Stimulated activated CD4-positive, alpha-beta T cell treated with anti-CD3 and anti-CD28 coated beads, Interleukin-12 subunit alpha, Interleukin-12 subunit beta, amount 100 ng/mL, for 4 hours (primary cell): ENCODE measurements around the gene ZDHHC8.

Source experiments
- DNase-seq: peaks from one replicate; pipeline ENCODE4 v3.0.0-alpha.2; 2020

ZDHHC8 gene

DNA sequence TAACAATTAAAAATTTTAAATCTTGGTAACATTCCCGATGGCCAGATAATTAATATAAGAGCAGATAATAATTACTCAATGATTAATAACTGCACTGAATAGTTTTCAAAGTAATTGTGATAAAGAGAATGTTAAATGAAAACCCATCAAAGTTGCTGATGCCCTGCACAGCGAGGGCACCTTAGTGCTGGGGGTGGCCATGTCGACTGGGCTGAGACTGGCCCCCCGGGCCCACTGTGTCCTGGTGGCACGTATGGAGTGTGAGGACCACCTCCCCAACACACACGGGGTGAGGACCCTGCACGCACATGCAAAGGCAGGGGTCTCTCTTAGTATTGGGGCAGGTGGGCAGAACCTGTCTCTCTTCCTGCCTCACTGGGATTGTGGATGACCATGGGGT is 34.3 kb downstream of the ZDHHC8 start:
- DNase-seq = no peak

DNA sequence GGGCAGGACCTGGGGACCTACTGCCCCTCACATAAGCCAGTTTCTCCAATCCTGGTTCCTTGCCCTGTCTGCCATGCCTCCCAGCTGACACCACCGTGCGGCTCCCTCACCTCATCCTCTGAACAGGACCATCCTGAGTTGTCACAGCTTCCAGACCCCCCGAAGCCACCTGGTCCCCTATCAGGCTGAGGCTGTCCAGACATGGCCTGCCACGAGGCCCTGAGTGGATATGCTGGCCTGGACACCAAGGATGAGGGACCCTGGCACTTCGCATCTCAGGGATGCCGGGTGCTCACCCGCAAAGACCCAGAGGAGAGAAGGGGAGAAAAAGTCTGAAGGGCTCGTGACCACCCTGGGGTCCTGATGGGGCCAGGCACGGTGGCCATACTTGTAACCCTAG is 35.1 kb downstream of the ZDHHC8 start:
- no peak for DNase-seq

DNA sequence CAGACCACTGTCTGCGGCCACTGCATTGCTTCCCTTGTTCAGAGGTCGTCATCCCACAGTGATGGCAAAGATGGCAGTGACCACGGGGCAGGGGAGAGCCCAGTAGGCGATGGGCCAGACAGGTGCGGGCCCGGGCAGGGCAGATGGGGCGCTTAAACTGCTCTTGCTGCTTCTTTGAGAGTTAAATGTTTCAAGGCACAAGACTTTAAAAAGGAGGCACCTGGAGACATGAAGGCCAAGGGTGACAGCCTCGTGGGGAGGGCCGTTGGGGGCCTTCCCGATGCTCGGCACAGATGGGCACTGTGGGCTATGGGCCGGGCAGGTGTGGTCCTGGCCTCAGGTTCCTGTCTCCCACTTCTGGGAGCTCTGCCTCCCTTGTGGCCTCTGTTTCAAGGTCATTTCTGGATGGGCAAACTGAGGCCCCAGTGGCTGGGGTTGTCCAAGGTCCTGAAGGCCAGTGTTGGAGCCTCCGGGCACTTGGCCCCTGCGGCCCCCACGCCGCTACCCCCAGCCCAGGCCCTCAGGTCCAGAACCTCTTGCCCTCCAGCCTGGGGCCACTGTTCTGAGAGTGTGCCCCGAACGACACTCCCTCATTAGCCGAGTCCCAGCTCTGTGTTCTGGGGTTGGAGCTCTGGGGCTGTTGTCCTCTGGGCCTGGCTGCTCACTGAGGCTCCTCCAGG is 36.2 kb downstream of the ZDHHC8 start:
- no peak for DNase-seq

DNA sequence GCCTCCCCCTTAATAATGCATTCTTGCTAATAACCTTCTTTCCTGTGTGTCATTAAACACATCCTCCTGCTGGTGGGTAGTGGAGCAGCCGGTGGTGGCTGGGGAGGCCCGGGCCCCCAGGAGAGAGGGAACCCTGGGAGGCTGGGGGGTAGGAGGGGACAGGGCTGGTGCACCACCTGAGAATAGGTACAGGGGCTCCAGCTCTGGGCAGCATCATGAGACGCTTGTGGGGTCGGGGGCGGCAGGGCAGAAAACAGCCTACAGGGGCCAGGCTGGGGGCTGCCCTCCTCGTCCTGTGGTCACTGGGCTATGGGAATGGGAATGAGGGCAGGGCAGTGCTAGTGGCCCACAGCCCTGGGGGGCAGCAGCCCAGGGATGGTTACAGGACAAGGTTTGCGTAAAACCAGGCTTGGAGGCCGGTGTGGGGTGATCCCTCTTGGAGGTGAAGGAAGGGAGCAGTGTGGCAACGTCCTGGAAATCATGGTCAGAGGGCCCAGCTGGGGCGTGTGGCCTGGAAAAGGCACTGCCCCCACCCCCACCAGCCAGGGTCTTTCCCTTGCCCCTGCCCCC is 37.7 kb downstream of the ZDHHC8 start:
- no peak for DNase-seq

DNA sequence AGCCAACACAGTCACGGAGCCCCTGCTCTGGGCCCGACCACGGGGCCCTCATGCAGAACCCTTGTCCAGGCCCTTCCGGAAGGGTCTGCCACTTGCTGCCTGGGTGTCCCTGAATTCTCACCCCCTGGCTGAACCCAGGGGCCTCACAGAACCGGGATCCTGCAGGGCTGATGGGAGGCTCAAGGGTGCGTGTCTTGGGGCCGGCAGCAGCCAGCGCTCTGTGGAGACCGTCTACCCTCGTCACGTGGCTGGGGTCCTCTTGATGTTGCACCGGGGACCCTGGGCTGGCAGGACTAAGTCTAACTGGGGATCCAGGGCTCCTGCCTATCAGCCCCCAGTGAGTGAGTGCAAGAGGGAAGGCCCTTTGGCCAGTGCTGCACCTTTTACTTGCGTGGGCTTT is 38.6 kb downstream of the ZDHHC8 start:
- DNase-seq = no peak

DNA sequence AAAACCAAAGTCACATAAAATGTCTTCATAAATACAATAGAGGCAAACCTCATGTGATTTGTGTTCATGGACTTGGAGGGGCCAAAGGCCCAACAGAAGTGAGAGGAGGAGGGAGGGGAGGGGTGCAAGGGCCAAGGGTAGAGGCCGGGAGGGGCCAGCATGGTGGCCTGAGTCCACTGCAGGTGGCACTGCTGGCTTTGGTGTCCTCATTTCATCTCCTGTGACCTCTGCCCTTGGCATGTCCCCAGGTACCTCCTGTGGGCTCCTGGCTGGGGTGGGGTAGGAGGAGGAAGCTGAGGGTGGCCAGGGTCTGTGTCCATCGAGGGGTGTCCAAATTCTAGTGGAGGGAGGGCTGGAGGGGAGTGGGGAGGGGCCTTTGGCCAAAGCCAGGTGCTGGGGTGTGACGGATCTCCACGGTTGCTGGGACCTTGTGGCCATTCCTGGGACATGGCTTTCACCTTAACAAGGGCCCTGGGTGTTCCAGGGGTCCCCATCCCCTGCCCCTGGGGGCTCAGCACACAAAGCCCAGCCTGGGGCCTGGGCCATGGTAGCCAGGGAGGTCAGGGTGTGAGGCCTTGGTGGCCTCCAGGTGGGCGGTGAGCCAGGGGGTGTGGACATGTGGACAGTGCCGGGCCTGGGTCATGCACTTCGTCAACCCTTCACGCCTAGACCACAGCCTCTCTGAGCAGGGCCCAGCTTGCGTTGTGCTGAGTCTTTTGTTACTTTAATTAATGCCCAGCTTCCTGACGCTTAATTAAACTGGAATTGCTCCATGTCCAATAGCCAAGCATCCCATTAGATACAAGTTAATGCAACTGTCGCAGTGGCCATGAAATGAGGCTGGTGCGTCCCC is 39.9 kb downstream of the ZDHHC8 start:
- no peak for DNase-seq

DNA sequence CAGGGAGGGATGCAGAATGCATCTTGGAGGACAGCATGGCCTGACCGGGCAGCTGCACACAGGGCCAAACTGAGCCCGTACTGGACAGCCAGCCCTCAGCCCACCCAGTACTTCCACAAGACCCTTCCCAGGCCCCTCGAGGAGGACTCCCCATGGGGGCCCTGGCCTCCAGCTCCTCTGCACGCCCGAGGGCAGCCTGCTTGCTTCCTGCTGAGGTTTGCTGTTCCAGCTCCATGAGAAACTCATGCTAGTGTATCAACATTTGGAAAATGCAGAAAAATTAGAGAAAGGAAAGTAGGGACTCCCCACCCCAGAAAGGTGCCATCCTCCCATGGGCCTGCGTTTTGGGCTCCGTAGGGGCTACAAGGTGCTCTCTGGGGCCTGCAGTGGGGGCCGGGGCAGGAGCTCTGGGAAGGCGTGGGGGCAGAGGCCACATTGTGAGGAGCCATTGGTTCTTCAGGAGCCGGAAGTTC is 40.6 kb downstream of the ZDHHC8 start:
- DNase-seq = no peak

DNA sequence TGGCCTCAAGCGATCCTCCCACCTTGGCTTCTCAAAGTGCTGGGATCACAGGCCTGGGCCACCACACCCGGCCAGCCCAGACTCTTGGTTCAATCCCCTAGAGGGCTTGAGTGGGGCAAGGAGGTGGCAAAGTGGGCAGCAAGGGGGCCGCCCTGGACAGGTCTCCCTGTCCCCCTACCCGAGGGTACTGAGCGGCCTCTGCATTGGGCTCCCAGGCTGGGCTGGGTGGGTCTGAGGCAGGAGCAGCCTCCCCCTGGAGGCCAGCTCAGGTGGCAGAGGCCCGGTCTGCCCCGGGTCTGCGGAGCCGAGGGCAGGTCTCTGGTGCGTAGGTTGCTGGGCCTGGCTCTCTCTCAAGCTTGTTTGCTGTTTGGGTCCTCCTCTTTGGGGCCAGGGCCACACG is 41.6 kb downstream of the ZDHHC8 start:
- no peak for DNase-seq

DNA sequence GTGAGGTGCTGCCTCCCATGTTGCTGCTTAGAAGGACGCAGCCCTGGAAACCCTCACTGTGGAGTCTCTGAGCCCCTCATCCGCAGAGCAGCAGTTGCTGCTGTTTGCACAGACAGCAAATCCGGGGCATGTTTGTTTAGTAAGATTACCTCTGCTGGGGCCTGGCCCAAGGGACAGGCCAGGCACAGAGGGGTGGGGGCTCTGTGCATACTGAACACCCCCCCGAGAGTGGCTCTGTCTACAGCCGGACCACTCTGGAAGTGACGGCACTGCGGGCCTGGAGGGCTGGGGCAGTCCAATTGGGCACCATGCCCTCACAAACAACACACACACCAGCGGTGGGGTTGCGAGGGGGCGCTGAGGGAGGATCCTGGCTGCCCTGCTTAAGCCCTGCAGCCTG is 42.2 kb downstream of the ZDHHC8 start:
- no peak for DNase-seq

DNA sequence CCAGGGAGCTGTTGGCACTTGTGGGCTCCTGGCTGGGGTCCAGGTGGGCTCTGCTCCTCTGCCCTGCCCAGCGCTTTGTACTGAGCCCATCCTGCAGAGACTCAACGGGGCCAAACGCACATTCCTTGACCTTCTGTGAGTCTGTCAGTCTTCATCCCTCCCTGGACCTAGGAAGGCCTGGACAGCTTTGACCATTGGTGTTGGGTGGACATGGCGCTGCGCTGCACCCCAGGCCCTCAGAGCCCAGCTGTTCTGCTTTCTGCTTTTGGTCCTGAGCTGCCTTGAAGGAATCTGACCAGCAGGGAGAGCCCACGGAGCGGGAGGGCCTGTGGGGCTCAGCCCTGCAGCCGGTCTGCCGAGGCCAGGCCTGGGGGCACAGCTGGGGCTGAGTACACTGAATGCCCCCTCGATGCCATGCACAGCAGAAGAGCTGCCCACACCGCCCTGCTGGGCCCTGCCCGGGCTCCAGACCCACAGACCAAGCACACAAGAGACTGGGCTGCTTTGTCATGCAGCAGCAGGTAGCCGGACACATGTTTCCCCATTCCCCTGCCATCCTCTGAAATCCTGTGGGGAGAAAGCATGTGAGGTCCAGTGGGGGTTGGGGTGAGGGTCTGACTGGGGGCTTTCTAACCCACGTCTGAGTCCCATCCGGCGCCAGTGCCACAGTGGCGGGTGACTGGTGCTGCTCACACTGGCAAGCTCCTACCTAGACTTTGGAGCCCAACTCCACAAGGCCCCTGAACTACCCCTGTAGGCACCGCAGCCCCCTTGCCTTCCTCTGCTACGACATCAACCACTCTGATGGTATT is 43.4 kb downstream of the ZDHHC8 start:
- DNase-seq = no peak

DNA sequence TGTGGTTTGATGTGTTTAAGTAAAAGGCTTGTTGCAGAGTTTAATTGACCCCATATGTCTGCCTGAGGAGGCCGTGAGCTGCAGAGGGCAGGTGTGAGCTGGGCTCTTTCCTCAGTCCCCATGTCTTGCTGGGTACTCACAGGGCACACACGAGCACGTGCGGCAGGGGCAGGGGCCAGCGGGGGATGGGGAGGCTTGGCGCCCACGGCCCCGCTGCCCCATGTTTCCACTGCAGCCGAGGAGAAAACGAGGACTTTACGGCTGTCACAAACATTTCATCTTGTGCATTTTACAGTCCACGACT is 43.9 kb downstream of the ZDHHC8 start:
- DNase-seq = no peak

DNA sequence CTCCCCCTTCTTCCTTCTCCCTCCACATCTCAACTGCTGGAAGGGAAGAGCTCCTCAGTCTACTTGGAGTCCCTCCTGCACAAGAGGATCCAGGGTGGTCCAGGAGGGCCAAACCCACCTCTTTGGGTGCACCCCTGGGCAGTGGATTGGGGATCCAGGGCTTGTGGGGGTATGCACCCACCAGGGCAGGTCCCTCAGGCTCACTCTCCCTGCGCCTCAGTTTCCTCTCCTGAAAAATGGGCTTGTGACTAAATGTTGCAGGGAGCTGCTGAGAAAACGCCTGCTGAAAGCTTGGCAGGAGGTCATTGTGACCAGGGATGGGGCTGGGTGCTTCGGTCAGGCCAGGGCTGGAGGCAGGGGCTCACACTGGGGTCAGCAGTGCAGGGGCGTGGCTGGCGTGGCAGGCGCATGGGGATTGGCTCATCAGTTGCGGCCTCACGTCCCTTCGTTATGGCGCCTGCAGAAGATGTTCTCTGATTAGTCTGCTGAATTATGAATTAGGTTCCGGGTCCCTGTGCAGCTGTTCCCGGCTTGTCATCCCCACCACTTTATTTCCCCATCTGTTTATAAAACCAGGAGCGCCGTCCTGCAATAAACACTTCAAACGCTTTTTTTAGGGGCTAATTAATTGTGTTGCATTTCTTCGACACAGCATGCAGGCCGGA is 44.9 kb downstream of the ZDHHC8 start:
- no peak for DNase-seq

DNA sequence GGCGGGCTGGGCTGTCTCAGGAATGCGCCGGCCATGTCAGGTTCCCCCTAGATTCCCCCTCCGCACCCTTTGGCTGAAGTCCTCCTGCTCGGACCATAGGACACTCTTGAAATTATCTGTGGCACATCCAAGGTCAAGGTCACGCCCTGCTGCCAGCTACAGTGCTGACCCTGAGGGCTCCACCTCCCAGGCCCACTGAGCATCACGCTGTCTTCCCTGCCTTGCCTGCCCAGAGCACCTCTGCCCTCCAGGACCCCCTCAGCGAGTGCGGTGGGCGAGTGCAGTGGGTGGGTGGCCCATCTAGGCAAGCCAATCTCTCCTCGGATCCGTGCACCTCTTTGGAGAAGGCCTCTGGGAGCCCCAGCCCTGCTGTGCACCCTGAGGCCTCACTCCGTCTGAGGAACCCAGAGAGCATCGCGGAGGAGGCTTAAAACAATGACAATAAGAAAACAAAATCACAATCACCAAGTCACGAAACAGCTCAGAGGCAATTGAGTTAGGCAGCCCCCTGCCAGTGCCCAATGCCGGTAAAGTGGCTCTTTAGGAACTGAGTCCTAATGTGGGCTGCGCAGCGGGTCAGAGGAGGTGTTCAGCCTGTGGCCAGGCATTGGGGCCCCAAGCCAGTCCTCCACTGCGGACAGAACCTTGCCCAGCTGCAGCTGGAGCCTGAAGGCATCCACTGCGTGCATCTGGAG is 45.8 kb downstream of the ZDHHC8 start:
- no peak for DNase-seq

DNA sequence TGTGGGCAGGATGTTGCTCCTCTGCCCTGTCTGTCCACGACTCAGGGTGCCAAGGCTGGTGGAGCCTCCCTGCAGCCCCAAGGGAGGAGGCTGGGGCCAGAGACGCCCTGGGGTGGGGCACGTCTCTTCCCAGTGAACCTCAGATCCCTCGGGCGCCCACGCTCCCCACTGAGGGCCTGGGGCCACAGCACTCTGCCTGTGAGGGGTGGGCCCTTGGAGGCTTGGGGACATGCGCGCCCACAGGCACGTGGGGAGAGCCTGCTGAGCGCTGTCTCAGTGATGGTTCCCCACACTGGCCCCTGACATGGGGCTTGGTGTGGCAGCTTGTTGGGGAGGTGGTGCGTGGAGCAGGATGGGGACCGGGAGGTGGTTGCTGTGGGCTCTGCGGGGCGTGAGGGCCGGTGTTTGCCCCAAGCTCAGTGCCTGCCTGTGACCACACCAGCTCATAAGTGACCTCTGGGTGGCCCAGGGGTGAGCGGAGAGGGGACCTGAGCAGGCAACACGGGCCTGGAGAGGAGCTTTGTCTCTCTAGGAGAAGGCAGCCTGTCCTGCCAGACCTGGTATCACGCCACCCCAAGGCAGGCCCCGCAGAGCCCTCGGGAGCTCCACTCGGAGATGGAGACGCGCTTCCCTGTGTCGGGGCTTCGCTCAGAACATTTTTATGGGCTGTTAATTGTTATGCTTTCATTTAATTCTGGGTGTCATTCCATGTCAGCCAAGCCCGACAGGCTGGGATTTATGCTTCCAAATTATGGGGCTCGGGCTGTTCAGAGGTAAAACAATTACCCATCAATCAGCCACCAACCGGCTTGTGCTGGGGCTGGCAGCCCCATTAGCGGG is 46.7 kb downstream of the ZDHHC8 start:
- DNase-seq = no peak

DNA sequence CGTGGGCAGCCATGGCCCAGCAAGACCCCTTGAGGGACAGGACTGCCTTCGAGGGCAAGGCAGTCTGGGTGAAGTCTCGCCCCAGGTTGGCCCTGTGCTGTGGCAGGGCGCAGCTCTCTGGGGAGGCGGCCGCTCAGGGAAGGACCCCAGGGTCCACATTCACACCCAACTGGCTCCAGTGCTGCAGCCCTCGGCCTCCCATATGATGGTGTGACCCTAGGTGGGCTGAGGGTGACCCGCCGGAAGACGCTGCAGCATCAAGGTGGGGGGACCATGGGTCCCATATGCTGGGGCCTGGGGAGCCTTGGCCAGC is 47.3 kb downstream of the ZDHHC8 start:
- no peak for DNase-seq

DNA sequence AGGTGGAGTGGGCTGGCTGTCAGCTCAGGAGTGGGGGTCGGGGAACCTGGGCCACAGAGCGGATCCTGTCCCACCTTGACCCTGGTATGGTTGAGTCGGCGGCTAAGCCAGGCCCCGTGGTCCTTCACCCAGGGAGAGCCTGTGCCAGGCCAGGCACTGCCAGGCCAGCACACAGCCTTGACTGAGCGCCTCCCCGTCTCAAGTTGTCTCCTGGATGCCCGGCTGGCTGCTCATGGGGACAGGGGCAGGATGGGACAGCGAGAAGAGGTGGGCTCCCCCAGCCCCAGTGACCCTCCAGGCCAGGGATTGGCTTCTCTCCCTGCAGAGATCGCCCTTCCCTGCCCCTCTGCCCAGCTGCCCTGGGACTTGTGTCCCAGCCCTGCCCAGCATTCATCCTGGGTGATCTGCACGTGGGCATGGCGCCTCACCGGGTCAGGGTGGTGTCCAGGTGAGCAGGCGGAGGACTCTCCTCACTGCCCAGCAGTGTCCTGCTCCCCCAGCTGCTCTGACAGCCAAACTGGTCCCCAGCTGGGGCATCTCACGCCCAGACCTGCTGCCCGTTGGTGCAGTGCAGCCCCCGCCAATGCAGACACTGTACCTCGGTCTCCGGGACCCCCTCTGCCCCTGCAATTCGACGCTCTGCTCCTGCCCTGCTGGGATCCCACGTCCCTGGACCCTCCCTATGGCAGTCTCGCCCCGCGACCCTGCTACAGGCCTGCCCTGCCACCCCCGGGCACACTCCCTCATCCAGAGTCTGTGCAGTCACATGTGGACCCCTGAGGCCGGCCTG is 48.0 kb downstream of the ZDHHC8 start:
- DNase-seq = no peak

DNA sequence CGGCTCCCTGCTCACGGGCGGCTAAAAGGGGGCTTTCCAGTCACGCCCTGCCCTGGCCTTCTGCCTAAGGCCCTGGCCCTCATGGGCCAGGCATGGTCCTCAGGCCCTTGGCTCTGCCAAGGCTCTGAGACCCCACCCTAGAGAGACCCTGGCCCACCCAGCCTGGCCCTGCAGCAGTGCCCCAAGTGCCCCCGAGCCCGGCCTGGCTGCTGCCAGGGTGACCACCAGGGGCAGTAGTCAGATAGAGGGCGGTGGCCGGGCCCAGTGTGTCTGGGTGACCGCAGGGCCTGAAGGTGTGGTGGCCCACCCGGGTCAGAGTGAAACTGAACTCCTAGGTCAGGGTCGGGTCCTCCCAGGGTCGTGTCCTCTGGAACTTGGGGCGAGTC is 48.6 kb downstream of the ZDHHC8 start:
- no peak for DNase-seq

DNA sequence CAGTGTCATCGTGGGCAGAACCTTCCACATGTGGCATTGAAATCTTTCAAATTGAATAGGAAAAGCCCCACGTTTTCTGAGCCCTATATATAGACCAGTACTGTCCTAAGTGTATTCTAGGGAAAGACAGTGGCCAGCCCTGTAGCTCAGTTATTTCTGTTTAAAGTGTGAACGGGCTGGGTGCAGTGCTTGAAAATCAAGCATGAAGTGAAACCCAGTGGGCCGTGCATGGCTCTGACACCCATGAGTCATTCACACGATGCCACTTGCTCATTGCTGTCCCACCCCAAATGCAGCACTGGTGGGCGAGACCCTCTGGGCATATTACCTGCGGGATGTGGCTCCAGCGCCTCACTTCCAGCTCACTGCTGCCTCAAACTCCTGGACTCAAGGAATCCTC is 49.0 kb downstream of the ZDHHC8 start:
- no peak for DNase-seq

DNA sequence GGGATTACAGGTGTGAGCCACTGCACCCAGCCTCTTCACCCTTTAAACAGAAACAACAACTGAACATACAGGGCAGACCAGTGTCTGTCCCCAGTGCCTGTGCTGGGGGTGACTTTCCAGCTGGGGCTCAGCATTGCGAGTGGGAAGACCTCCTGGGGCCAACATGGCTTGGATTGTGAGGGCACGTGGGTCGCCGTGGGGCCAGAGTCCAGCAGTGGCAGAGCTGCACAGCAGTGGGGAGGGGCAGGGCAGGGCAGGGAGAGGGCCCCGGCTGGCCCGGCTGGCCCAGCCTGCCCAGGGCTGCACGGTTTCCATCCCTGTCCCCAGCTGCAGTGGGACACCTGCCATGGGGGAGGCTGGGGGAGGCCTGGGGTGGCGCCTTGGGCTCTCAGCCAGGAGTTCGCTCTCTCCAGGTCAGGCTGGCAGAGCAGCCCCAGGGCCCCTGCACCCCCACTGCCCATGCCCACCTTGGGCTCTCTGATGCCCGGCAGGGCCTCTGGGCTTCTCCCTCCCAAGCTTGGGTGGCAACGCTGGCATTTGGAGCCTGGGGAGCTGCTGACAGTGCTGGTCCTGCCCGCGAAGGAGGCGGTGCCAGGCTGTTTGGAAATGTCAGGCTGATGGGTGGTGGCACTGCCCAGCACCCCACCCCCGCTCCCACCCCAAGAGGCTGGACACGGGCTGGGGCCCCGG is 49.7 kb downstream of the ZDHHC8 start:
- no peak for DNase-seq

DNA sequence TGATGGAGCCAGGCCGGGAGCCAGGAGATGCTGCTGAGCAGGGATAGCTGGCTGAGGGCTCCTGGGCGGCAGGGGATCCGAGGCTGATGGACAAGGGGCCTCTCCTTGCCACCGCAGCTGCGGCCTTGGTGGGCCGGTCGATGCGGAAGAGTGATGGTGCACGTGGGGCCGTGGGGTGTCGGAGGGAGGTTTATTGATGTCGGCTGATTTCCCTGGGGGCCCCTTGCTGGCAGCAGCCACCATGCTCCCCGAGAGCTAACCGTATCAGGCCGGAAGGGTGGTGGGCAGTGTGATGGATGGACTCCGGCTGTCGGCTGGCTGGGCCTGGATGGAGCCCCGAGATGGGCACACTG is 50.3 kb downstream of the ZDHHC8 start:
- DNase-seq = no peak
